ENCODE data around the gene SEC61B.
"Not testable (repeated sequence)": the region's sequence is repeated elsewhere in the genome, so short reads cannot be mapped to it uniquely, and the experiment has no call there.

SEC61B gene

DNA sequence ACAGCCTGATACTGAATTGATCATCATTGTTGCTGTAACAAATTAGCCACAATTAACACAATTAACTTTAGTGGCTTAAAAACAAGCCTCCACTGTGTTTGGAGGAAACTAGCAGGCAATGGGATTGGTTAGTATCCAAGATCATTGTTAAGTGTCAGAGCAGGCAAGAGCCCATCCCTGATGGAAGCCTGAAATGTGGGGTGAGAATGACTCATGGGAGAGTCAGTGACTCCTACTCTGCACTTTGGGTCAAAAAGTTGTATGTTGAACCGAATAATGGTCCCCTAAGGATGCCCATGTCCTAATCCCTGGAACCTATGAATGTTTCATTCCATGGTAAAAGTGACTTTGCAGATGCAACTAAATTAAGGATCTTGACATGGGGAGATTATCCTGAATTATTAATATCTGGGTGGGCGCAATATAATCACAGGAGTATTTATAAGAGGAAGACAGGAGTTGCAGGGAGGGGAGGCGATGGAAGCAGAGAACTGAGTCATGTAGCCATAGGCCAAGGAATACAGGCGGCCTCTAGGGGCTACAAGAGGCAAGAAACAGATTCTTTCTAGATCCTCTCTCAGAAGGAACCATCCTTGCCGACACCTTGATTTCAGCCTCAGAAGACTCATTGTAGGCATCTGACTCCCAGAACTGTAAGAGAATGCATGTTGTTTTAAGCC lies 29.2 kb upstream of the SEC61B start:
- no peak for DNase-seq

DNA sequence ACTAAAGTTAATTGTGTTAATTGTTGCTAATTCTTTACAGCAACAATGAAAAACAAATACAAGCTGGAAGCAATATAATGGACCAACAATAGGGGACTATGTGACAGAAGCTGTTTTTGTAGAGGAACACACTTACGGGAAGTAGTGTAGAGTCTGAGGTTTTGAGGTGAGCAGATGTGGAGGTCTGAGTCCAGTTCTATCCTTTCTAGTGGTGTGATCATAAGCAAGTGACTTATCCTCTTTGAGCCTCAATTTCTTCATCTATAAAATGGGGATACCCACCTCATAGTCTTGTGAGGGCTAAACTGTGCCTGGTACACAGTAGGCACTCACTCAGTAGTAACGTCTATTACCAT lies 28.6 kb upstream of the SEC61B start:
- DNase-seq: no peak

DNA sequence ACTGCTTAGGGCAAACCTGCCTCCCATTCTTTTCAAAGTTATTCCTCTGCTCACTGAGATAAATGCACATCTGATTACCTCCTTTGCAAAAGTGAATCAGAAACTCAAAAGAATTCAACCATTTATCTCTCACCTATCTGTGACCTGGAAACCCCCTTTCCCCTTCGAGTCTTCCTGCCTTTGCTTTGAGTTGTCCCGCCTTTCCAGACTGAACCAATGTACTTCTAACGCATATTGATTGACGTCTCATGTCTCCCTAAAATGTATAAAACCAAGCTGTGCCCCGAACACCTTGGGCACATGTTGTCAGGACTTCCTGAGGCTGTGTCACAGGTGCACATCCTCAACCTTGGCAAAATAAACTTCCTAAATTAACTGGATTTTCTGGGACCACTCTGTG lies 25.6 kb upstream of the SEC61B start:
- not testable (repeated sequence) for DNase-seq

DNA sequence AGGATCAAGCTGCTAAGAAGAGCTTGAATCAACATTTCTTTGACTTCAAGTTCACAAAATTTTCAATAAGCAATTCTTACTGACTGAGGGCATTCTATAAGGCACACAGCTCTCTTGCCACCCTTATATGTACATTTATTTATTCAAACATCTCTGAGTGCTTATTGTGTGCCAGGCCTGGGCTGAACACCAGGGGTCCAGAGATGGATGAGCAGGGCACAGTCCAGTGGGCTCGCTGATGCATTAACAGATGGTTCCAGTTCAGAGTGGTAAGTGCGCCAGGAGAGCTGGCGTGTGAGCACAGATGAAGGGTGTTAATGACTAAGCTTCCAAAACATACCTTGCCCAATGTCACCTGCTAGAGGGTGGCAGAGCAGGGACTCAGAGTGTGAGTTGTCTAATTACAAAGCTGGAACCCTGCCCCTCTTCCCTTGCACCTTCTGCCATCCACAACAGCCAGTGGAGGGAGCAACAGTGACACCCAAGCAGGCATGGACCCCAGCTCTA lies 24.9 kb upstream of the SEC61B start:
- no peak for DNase-seq

DNA sequence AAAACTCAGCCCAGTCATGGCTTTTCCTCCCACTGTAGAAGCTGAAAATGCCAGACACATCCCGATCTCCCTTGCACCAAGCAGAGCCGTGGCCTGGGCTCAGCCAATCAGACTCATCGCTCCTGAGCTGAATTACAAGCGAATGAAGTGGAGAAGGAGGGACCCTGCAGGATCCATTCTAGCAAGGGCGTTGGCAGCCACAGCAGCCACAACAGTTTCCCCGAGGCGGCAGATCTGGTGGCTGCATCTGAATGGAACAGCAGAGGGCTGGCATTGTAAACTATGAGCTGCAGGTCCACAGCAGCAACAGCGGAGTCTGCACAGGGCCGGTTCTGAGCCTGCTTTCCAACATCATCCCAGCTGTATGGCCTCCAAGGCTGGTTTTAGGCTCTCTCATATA lies 24.1 kb upstream of the SEC61B start:
- DNase-seq: no peak

DNA sequence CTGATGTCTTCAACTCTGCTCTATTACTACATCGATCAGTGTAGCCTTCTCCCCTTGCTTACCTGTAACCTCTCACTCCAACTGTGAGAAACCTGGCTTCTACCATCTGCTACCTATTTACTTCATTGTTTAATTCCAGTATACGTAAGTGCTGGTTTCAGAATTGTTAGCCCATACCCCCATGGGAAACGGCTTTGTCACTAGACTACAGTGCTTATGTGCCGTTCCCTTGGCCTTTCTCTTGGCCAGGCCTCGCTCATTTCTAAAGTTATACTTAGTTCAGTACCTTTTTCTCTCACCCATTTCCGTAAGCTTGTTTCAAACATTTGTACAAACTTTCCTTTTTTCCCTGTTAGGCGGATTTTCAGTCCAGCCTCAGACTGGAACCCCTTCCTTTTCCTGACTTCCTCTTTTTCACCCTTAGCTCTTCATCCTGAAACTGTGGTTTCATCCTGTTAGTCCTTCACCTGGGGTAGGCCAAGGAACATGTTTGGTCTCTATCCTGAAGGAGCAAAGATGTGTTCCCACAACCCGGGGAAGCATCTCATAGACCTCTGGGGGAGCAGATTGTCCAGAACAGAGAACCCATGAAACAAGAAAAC lies 22.0 kb upstream of the SEC61B start:
- DNase-seq: no peak

DNA sequence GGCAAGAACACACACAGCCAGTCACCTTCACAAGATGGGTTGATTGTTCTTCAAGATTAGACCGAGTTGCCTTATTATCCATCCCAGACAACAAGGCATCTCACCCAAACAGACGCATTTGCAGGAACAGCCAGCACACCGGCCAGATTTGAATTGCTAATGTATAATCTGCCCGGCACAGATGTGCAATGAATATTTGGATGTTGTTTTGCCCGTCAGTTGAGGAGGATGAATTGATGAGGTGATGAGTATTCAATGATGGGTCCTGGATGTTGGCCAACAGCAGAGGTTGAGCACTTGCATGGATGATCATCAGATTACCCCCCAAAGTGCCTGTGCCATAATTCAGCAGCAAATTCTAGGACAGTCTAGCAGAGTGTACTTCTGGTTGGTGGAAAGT lies 20.5 kb upstream of the SEC61B start:
- DNase-seq: no peak

DNA sequence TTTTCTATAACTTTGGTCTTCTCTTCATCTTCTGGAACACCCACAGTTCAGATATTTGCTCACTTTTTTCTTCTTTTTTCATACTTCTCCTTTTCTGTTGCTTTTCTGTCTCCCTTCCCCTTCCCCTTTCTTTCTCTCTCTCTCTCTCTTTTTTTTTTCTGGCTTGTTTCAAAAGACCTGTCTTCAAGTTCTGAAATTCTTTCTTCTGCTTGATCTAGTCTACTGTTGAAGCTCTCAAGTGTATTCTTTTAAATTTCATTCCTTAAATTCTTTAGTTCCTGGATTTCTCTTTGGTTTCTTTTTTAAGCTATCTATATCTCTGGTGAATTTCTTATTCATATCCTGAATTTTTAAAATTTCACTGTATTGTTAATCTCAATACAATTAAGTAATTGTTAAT lies 11.5 kb upstream of the SEC61B start:
- no peak for DNase-seq

DNA sequence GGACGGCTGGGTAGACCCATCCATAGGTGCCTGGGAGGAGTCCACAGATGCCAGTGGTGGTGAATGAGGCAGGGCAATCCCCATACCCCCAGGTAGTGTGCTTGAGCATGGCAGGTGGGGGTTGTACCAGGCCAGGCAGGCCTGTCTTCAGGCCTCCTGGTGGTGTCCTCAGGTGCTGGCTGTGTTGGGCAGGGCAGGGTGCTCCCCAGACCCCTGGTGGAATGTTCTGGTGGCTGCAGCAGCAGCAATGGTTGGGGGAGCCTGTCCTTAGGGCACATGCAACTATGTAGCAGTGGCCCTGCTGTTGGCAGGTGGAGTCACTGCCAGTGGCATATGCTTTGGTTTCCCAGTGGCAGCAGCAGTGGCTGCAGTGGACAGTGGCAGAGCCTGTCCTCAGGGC lies 10.3 kb upstream of the SEC61B start:
- DNase-seq: peak; percentile 13

DNA sequence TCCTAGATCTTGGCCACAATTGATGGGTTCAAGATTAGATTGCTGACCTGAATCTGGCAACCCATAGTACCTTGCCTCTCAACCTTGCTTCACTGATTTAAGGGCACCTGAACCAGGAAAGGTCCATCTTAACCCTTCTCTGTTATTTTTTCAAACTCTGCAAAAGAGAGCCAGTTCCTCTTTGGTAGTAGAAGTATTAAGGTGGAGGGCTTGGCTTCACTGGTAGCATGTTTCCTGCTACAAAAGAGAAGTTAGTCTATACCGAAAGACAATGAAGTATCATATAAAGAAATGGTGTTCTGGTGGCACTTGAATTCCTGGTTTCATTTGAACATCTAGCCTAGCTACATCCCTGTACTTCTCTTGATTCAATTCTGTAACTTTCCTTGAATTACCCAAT lies 8.9 kb upstream of the SEC61B start:
- DNase-seq: no peak

DNA sequence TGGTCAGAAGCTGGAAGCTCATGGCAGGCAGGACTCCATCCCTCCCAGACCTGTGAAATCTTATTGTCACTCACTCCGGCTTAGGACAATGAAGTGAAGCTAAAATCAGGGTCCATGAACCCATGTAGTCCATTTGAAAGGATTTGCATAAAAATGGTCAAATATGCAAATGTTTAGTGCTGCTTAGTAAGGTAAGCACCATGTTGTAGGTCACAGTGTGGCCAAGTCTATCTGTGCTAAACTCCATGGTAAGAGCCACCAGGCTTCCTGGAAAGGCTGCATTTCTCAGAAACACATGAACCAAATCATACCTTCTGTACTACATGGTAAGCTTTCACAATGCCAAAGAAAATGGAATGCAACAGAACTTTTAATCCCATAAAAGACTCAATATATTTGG lies 6.0 kb upstream of the SEC61B start:
- no peak for DNase-seq

DNA sequence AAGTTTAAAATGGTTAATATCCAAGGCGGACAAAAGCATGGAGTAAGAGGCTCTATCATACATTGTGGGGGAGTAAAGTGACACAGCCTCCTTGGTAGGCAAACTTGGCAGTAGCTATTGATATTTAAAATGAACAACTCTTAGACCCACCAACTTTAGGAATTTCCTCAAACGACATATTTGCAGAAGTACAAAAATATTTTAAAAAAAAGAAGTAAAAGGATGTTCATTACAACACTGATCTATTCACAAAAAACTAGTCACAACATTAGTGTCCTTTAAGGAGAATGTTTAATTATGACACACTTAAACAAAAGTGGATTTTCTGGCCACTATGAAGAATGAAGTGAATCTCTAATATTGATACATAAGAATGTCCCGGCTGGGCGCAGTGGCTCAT lies 2.1 kb upstream of the SEC61B start:
- DNase-seq: no peak

DNA sequence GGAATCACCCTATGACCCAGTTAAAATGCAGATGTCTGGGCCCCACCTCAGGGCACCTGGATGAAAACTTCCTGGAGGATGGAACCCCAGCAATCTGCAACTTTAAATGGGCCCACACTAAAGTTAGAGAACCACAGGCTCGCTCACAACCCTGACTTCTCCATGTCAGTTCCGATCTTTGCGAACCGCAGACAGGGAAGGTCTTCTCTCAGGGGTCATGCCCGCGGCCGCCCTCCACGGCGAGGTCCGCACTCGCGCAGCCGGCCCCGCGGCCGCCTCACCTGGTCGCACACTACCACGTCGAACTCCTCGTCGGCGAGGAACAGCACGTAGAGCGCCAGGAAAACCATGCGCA lies 839 bp upstream of the SEC61B start:
- DNase-seq: no peak

DNA sequence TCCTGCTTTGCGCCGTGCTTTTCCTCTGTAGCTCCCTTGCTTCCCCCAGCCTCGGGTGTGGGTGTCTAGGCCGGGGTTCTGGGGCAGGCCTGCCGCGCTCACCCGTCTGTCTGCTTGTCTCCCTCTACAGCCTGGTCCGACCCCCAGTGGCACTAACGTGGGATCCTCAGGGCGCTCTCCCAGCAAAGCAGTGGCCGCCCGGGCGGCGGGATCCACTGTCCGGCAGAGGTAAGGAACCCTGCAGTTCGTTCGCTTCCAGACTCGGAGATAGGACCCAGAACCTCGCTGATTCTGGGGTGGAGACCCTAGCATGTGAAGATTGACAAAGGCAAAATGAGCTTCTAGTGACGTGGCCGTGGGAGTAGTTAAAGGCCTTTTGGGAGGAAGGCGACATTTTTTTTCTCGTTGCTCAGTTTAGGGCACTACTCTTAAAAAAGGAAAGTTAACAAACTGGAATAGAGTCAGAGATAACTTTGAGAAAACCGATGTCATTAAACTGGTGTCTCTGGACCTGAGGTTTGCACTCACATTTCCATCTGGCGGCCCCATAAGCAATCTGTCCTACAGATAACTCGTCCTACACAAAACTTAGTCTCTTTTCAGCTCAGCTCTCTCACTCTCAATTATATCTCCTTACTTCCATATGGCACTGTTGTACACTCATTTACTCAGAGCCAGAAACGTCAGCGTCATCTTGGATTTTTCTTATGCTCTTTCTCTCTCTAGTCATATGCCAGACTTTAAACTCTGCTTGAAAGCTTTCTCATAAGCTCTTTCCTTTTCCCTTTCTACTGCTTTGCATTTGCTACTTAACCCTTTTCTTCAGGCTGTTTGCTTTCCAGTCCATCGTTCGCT lies 561 bp downstream of the SEC61B start:
- no peak for DNase-seq

DNA sequence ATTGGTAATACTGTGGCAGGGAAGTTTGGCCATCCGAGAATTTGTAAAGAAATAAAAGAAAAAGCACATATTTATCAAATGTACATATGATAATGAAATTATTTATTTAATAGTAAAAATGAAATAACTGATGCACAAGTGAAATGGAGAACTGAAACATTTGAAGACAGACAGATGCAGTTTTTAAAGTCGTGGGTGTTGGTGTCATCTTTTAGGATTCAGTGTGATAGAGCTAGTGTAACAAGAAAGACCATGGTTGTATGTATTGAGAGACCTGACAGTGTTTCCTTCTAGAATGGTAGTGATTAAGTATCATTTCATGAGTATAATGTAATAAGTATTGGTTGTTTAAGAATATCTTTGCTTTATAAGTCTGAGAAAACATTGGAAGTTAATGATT lies 2.4 kb downstream of the SEC61B start:
- no peak for DNase-seq

DNA sequence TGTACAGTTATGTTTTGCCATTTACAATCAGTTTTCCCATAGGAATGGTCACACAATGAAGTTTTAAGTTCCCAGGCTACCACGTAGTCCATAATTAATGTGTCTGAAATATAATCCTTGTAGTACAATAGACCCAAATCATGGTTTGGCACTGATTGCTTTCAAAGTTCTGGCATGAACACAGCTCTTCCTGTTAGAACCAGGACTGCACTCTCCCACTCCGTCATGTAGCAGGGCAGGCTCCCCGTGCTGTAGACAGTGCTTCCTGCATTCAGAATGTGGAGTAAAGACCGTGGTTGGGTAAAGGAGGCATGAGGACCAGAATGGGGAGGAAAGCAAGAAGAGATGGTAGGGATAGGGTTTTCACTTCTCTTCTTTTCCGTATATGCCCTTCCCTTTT lies 4.0 kb downstream of the SEC61B start:
- DNase-seq: no peak

DNA sequence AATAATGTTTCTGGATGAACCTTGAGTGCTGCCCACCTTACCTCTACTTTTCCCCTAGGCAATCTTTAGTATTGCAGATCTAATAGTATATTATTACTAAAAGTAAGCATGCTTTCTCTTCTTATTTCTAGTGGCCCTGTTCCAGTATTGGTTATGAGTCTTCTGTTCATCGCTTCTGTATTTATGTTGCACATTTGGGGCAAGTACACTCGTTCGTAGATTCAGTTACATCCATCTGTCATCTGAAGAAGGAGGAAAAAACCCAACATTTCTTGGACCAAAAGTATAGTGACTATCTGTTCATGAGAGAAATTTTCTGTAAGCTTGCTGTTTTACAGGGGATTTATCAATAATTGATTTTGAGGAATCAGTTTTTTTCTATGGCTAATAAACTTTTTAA lies 8.1 kb downstream of the SEC61B start:
- DNase-seq: no peak

DNA sequence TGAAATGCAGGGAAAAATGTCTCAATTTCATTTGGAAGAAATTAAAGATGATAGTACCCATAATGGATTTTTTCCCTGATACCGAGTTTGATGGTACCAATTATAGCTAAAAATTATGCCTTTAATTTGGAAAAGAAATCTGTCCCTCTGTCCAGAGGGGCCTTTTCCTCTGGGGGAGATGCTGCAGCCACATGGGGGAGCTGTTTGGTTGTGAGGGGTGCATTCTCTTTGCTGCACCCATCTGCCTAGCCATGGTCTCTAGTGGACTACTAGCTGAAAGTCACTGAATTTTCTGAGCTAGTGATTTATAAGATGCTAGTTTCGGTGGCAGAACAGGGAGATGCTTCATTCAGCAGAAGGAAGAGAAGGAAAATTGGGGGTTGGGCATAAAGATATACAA lies 9.6 kb downstream of the SEC61B start:
- DNase-seq: peak; percentile 56

DNA sequence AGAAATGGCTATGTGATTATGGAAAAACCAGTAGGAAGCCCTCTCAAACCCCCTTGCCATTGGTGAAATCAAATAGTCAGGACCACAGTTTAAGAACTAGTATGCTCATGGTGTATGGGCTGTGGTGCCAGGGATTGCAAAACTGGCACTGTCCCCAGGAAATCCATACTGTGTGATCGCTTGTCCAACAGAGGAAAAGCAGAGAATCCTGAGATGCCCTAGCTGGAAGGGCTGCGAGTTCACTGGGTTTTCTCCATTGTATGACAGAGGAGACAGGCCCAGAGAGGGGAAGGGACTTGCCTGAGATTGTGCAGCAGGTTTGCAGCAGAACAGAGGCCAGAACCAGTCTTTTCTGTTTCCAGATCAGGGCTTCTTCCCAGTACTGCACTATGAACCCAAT lies 12.5 kb downstream of the SEC61B start:
- DNase-seq: no peak

DNA sequence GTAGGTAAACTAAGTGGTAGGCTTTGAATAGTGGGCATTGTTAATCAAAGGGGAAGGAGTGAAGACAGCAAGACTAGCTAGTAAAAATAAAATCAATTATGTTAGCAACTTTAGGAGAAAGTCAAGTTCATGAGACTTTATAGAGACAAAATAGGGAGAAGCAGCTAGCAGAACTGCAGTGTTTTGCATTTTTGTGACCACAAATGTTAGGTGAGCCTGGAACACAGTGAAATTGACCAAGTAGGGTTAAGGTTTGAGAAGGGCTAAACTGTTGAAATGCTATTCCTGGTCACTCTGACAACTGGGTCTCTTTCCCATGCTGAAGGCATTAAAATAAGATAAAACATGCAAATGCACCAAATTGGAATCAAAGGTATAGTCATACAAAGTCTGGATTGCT lies 13.0 kb downstream of the SEC61B start:
- DNase-seq: no peak

DNA sequence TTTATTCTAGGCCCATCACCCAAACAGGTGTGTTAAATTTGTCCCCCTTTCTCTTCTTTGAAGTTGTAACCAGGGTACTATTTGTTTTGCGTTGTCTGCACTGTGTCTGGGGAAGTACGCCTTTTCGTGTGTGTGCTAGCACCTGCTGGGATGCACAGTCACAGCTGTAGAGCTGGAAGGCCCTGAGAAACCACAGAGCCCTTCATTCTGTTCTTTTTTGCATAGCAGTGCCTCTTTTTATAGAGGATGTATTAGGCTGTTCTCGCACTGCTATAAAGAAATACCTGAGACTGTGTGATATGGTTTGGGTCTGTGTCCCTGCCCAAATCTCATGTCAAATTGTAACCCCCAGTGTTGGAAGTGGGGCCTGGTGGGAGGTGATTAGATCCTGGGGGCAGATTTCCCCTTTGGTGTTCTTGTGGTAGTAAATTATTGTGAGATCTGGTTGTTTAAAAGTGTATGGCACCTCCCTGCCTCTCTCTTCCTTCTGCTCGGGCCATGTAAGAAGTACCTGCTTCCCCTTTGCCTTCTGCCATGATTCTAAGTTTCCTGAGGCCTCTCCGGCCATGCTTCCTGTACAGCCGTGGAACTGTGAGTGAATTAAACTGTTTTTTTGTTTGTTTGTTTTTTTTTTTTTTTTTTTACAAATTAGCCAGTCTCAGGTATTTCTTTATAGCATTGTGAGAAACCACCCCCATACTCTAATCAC lies 14.0 kb downstream of the SEC61B start:
- DNase-seq: peak; percentile 23

DNA sequence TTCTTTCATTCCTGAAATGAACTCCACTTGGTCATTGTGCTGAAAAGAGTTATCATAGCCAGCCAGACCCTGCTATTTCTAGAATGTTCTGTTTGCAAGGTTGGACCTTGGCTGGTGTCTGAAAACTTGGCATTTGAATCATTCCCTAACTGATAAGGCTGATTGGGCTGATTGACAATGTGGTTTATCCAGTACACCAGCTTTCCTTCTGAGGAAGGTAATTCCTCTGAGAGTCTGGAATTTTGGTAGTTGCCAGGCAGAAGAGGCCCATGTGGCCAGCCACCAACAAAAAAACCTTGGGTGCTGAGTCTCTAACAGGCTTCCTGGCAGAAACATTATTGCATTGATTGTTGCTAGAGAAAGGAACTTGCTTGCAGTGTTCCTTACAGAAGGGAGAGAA lies 15.3 kb downstream of the SEC61B start:
- DNase-seq: no peak

DNA sequence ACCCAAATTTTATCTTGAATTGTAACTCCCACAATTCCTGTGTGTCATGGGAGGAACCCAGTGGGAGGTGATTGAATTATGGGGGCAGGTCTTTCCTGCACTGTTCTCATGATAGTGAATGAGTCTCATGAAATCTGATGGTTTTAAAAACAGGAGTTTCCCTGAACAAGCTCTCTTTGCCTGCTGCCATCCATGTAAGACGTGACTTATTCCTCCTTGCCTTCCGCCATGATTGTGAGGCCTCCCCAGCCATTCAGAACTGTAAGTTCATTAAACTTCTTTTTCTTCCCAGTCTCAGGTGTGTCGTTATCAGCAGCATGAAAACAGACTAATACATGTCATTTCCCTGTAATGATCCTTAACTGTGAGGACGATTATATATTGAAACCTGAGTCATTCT lies 15.8 kb downstream of the SEC61B start:
- DNase-seq: not testable (repeated sequence)

DNA sequence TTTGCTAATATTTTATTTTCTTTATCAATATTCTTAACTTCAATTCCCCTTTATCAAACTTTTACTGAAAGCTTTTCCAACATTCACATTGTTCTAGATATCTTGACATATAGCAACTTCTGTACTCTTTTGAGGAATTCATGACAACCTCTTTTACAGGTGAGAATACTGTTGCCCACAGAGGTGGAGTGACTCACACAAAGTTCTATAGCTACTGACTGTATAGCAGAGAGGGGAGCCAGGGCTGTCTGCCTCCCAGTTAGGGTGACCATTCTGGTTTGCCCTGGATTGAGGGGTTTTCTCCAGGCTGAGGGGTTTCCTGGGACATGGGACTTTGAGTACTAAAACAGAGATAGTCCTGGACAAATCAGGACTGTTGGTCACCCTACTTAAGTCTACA lies 16.2 kb downstream of the SEC61B start:
- no peak for DNase-seq
